NCI-H69 (cell line): ENCODE measurements around the gene RIT1.
A peak's percentile ranks its signal among the peaks of the same experiment; 100 is the strongest.

ENCODE experiments used
- DNase-seq: peaks from one replicate; lab custom pipeline; 2025; lab: John Stamatoyannopoulos, UW

RIT1 gene

GRCh38 chr1:155856975-155857930 lies 53.9 kb downstream of the RIT1 start, which contains the start of gene GON4L:
Gene GON4L, minus strand, starts transcription at chr1:155857214. Its CDS starts 3,434 bp downstream, at chr1:155853780.
- DNase-seq: peak; percentile 97

GRCh38 chr1:155856257-155856974 lies 54.7 kb downstream of the RIT1 start:
- no peak for DNase-seq

- no peak for DNase-seq
Observed at GRCh38 chr1:155850345-155850744, 60.8 kb downstream of the RIT1 start.

- DNase-seq: no peak
Observed at GRCh38 chr1:155847823-155848529, 63.2 kb downstream of the RIT1 start.
